G401.6 (cell line): ENCODE data around the gene AKAP1.

Source experiments
- FAIRE-seq: peaks from 2 replicates; lab custom pipeline; 2012; peaks lifted over from hg19 to GRCh38; lab: Jason Lieb, UNC

AKAP1 gene

GRCh38 chr17:57106836-57107497 lies 21.9 kb downstream of the AKAP1 start:
- no peak for FAIRE-seq

- FAIRE-seq, result no peak
These were observed 22.6 kb downstream of the AKAP1 start for GRCh38 chr17:57107498-57108101.

GRCh38 chr17:57108671-57109392 lies 23.8 kb downstream of the AKAP1 start:
- no peak for FAIRE-seq

- FAIRE-seq, result no peak
These were observed 24.5 kb downstream of the AKAP1 start for GRCh38 chr17:57109393-57110151.

- no peak for FAIRE-seq
These were observed 25.1 kb downstream of the AKAP1 start for GRCh38 chr17:57110152-57110542.

- no peak for FAIRE-seq
These were observed 25.7 kb downstream of the AKAP1 start for GRCh38 chr17:57110579-57111325.

GRCh38 chr17:57111386-57111785 lies 26.3 kb downstream of the AKAP1 start:
- FAIRE-seq, result no peak

GRCh38 chr17:57113011-57113410 lies 28.0 kb downstream of the AKAP1 start:
- FAIRE-seq, result no peak

DNA sequence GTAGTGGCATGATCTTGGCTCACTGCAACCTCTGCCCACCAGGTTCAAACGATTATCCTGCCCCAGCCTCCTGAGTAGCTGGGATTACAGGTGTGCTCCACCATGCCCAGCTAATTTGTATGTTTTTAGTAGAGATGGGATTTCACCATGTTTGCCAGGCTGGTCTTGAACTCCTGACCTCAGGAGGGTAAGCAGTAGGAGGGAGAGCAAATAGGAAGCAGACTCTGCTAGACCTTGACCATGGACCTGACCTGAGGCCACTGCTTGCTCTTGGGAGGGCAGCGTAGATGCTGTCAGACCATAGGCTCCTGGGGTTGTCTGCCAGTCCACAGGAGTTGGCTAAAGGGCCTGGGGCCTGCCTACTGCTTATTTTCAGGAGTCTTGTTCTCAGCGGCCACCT lies 28.6 kb downstream of the AKAP1 start:
- FAIRE-seq, result no peak

- no peak for FAIRE-seq
These were observed 29.1 kb downstream of the AKAP1 start for GRCh38 chr17:57114085-57114673.

- no peak for FAIRE-seq
These were observed 30.3 kb downstream of the AKAP1 start for GRCh38 chr17:57115377-57115776.

DNA sequence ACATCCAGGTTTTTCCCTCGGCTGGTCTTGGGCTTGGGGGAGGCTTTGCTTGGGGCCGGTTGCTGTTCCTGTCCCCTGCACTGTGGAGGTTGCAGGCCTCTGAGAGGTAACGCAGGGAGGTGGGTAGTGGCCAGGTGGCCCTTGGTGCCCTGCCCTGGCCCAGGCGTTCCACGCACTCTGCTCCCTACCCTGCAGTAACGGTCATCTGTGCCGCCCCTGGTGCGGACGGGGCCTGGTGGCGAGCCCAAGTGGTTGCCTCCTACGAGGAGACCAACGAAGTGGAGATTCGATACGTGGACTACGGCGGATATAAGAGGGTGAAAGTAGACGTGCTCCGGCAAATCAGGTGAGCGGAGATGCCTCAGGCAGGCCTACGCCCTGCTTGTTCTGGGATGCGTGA lies 30.9 kb downstream of the AKAP1 start:
- FAIRE-seq, result no peak

GRCh38 chr17:57117798-57118197 lies 32.8 kb downstream of the AKAP1 start:
- no peak for FAIRE-seq

GRCh38 chr17:57120814-57121213 lies 35.8 kb downstream of the AKAP1 start:
- no peak for FAIRE-seq

DNA sequence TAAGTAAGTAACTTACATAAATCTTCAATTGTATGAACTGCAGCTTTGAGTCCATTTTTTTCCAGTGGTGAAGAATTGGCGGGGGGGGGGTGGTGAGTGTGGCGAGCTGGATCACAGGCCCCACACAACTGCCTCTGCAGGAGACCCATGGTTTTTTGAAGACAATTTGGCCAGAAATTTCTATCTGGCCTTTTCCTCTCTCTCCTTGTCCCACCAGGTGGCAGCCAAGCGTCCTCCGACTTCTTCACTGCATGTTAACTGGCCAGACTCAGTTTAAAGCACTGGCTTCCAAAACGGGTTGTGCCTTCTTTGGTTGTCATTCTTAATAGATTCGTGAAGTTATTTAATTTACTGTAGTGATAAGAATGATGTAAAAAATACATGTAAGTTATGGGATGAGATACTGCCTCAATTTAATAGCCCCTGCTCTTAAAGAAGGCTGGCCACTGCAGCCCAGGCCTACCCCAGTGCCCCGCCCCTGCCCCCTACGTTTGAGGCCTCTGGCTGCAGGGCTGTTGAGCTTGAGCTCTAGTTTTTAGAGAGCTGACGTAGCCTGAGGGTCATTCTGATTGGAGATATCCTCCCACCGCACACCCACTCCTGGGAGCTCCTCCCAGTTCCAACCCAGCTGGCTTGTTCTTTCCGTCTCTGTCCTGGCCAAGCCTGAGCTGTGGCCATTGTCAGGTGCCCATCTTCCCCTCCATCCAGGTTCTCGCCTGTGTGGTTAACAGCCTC lies 36.4 kb downstream of the AKAP1 start:
- FAIRE-seq, result no peak

DNA sequence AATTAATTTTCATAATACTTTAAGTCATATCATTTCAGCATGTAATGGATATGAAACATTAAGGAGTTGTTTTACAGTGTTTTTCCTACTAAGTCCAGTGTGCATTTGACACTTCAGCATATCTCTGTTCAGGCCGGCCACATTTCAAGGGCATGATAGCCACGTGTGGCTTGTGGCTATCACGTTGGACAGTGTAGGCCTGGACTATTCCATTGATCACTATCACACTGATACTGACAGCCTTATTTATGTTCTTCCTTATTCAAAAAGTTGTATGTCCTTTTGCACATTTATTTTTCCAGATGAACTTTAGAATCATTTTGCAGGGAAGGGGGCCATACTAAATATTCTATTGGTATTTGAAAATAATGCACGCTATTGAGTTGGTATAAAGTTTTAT lies 39.0 kb downstream of the AKAP1 start:
- FAIRE-seq, result no peak

DNA sequence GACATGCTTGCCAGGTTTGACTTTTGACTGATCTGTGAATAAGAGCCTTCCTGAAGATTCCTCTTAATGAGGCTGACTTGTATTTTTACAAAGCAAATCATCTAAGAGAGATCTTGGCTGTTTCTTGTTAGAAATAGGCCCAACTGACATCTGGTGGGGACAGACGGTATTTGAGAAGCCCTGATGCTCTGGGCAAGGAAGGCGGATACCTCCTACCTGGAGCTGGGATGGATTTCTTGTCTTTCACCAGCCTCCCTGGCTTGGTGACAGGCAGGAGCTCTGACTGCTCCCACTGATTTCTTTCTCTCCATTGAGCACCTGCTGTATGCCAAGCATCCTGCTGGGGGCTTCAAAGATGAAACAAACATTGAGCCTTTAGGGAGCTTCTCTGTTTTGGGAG lies 40.4 kb downstream of the AKAP1 start:
- FAIRE-seq, result no peak

DNA sequence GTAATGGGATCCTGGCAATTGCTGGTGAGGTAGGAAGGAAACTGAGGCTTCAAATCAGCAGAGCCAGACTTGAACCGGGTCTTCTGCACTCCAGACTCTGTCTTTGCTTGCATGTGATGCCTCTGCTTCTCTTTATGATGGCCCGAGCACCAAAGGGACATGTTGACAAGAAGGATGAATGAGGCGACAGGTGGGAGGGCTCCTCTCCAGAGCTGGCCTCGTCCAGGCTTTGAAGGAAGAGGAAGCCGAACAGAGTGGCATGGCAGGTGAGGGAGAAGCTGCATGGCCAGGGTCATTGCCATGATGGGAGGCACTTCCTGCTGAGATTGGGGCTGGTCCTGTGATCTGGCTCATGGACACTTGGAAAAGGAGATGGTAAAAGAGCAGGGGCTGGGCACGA lies 40.8 kb downstream of the AKAP1 start:
- no peak for FAIRE-seq

DNA sequence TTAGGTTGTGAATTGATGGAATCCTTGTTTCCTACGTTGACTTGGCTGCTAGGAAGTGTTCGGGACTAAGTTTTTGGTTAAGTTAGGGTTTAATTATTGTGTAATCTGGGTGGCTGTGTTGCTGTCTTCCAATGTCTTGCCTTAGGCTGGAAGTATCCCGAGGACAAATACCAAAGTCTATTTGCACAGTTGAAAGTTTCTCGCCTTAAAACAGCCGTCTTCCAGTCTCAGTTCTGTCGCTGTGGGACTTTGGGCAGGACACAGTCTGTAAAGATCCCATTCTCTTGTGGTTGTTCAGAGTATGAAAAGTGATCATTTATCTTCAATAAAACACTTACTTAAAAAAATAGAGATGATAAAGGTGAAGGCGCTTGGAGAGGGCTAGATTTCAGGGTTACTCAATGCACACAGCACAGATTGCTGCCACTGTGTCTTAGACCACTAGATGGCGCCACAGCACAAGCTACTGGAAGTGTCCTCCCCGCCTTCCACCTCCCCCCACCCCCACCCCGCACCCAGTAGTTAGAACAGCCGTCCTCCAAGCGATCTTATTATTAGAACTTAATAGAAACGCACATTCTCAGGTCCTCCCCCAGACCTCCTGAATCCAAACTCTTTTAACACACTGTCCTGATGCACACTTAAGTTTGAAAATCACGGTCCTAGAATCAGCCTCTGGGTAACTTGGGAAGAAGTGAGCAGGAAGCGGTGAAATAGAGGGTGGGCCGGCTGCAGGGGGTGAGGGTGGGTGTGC lies 45.8 kb downstream of the AKAP1 start:
- no peak for FAIRE-seq

DNA sequence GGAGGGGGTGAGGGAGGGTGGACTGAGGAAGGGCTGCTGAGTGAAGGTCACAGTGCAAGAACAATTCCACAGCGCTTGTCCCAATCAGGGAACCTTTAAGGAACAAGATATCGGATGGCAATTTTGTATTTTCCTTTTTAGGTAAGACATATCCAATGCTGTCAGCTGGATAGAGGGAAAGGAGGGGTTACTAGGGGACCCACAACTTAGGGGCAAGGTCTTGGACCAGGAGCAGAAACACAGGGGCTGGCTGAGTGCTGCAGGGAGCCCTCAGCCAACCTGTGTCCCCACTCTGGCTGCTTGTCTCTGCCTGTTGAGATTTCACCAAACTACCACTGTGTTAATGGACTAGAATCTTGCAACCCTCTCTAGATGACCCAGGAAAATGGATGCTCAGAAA lies 47.6 kb downstream of the AKAP1 start:
- FAIRE-seq, result no peak
